AG10803 (cell line): ENCODE measurements around the gene OCA2.

ENCODE experiments used
- DNase-seq: peaks from one replicate; pipeline ENCODE4 v3.0.0; 2010; ENCODE audit warnings: low read depth
- H3K4me3 ChIP-seq: 2 replicates; pipeline ENCODE4 v1.5.1; 2011; ENCODE audit warnings: mild to moderate bottlenecking, low read length, control low read depth
- TF ChIP-seq, protein P1 (sequence below): conservative IDR thresholded peaks from 2 replicates; pipeline ENCODE4 v1.5.1; 2011; ENCODE audit warnings: mild to moderate bottlenecking, low read length, control low read depth, inconsistent platforms

The OCA2 gene

GRCh38 chr15:28101983-28102441 lies 2.9 kb upstream of the OCA2 start:
- TF ChIP-seq, protein P1, sequence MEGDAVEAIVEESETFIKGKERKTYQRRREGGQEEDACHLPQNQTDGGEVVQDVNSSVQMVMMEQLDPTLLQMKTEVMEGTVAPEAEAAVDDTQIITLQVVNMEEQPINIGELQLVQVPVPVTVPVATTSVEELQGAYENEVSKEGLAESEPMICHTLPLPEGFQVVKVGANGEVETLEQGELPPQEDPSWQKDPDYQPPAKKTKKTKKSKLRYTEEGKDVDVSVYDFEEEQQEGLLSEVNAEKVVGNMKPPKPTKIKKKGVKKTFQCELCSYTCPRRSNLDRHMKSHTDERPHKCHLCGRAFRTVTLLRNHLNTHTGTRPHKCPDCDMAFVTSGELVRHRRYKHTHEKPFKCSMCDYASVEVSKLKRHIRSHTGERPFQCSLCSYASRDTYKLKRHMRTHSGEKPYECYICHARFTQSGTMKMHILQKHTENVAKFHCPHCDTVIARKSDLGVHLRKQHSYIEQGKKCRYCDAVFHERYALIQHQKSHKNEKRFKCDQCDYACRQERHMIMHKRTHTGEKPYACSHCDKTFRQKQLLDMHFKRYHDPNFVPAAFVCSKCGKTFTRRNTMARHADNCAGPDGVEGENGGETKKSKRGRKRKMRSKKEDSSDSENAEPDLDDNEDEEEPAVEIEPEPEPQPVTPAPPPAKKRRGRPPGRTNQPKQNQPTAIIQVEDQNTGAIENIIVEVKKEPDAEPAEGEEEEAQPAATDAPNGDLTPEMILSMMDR, result no peak
- H3K4me3 ChIP-seq, result no peak overlapping the region
- no peak for DNase-seq

- no peak for DNase-seq
- TF ChIP-seq, protein P1, result no peak
- H3K4me3 ChIP-seq, result no peak overlapping the region
Measured at GRCh38 chr15:28101201-28101600, 2.1 kb upstream of the OCA2 start.

DNA sequence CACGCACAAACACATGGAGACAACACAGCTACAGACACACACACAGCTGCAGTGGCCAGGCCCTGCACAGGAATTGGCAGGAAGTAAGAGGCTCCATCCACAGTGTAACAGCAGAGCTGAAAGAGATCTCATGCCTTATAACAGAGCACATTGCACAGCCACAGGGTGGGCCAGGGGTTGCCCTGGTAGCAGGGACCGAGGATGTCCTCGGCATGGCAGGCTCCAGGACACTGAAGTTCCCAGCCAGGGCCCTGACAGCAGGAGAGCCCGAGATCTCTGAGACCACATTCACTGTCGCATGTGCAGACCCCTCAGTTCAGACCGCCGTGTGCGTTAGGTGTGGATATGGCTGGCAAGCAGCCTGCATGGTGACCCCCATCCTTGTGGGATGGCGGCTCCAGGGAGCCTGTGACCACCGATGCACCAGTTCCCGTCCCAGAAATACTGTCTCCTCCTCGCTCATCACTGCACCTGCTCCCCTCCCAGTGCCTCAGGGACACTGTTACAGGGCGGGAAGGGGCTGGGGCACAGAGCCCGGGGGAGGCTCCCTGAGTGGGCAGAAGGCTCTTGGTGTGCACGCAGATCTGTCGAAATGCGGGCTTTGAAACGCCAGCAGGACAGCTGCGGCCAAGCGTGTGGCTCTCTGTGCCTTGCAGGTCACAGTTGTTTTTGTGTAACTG lies 1.5 kb upstream of the OCA2 start:
- TF ChIP-seq, protein P1, result no peak
- DNase-seq, result no peak

GRCh38 chr15:28099555-28100140 lies 533 bp upstream of the OCA2 start:
- DNase-seq, result no peak
- H3K4me3 ChIP-seq, result no peak overlapping the region
- TF ChIP-seq, protein P1, result no peak

More for the DNA sequence above, 1.5 kb upstream of the OCA2 start:
- no peak overlapping the region for H3K4me3 ChIP-seq

- DNase-seq, result no peak
- H3K4me3 ChIP-seq, result no peak overlapping the region
- TF ChIP-seq, protein P1, result no peak
Measured at GRCh38 chr15:28098360-28098765, 752 bp downstream of the OCA2 start.

GRCh38 chr15:28097656-28098359 lies 1.3 kb downstream of the OCA2 start:
- TF ChIP-seq, protein P1, result no peak

More at GRCh38 chr15:28097656-28098359, 1.3 kb downstream of the OCA2 start:
- H3K4me3 ChIP-seq, result no peak overlapping the region
- DNase-seq, result no peak
